ENCODE measurements around the gene IFNL3.

GRCh38 chr19:39202998-39203355 lies 41.8 kb downstream of the IFNL3 start:
- TF ChIP-seq CTCF (conservative IDR thresholded peaks at IDR 0.05; ENCODE audit: low read depth, low read length), result no peak
- TF ChIP-seq EZH2 (IDR thresholded peaks at IDR 0.05; ENCODE audit: low read length, unreplicated experiment), result no peak
- no peak for TF ChIP-seq EZH2phosphoT487 (IDR thresholded peaks at IDR 0.05; ENCODE audit: borderline replicate concordance, low read length)

Data from PC-3 (cell line).